Measurements from ENCODE around the gene CSRP3.

DNA sequence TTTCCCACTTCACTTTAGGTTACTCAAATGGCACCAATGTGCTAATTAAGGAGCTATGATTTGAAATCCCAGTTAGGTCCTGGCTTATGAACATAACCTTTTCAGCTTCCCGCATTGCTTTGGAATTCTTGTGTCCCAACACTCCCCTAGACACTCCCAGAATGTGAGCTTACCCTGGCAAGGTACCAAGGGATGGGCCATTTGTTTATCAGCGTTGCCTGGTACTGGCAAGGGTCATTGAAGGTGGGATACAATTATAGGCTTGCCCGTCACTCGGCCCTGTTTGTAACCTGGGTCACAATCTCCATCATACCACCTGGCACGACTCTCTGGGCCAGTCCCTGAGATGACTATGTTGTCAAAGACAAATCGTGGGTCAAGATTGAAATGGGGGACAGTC lies 5.4 kb downstream of the CSRP3 start:
- TF ChIP-seq, protein P1, sequence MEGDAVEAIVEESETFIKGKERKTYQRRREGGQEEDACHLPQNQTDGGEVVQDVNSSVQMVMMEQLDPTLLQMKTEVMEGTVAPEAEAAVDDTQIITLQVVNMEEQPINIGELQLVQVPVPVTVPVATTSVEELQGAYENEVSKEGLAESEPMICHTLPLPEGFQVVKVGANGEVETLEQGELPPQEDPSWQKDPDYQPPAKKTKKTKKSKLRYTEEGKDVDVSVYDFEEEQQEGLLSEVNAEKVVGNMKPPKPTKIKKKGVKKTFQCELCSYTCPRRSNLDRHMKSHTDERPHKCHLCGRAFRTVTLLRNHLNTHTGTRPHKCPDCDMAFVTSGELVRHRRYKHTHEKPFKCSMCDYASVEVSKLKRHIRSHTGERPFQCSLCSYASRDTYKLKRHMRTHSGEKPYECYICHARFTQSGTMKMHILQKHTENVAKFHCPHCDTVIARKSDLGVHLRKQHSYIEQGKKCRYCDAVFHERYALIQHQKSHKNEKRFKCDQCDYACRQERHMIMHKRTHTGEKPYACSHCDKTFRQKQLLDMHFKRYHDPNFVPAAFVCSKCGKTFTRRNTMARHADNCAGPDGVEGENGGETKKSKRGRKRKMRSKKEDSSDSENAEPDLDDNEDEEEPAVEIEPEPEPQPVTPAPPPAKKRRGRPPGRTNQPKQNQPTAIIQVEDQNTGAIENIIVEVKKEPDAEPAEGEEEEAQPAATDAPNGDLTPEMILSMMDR (IDR thresholded peaks at IDR 0.05) = no peak
- no peak for TF ChIP-seq POLR2A (IDR thresholded peaks at IDR 0.05)

Data from testis (tissue), 2 donors.